OCI-LY1 (cell line): ENCODE results near the gene MRTFA.

Experiments
- H2AFZ ChIP-seq: fragments of 200-600 bp; sonication (generic), shearing (Covaris generic); 2 replicates; pipeline ENCODE4 v1.6.0; 2014; ENCODE audit warnings: antibody characterized with exemption, mild to moderate bottlenecking, low read length
- H3F3A ChIP-seq: fragments of 200-600 bp; sonication (generic), shearing (Covaris generic); 2 replicates; pipeline ENCODE4 v1.6.0; 2014; ENCODE audit warnings: mild to moderate bottlenecking, antibody characterized with exemption, low read length, moderate library complexity; ENCODE audit not compliant: insufficient read depth
- H3K27ac ChIP-seq: fragments of 200-600 bp; sonication (generic); 2 replicates; pipeline ENCODE4 v1.5.1; 2014; ENCODE audit warnings: low read length, mixed run types, mild to moderate bottlenecking, low read depth; ENCODE audit not compliant: poor library complexity, severe bottlenecking
- H3K27me3 ChIP-seq: fragments of 200-600 bp; sonication (generic); 2 replicates; pipeline ENCODE4 v1.6.0; 2014; ENCODE audit warnings: antibody characterized with exemption, mild to moderate bottlenecking, low read length, moderate library complexity; ENCODE audit not compliant: insufficient read depth
- H3K36me3 ChIP-seq: fragments of 200-600 bp; sonication (generic); 2 replicates; pipeline ENCODE4 v1.6.1; 2014; ENCODE audit warnings: mild to moderate bottlenecking, antibody characterized with exemption, low read length, moderate library complexity, mixed read lengths; ENCODE audit not compliant: insufficient read depth
- H3K4me1 ChIP-seq: fragments of 200-600 bp; sonication (generic); 2 replicates; pipeline ENCODE4 v1.5.1; 2014; ENCODE audit warnings: mild to moderate bottlenecking, low read length, moderate library complexity; ENCODE audit not compliant: insufficient read depth, severe bottlenecking
- H3K4me2 ChIP-seq: fragments of 200-600 bp; sonication (generic), shearing (Covaris generic); 2 replicates; pipeline ENCODE4 v1.6.1; 2014; ENCODE audit warnings: low read length
- H3K4me3 ChIP-seq: fragments of 200-600 bp; sonication (generic); 2 replicates; pipeline ENCODE4 v1.5.1; 2014; ENCODE audit warnings: low read length, low read depth, mild to moderate bottlenecking, mixed read lengths; ENCODE audit not compliant: poor library complexity, severe bottlenecking
- H3K79me2 ChIP-seq: fragments of 200-600 bp; shearing (Covaris generic); 2 replicates; pipeline ENCODE4 v1.6.1; 2016; ENCODE audit warnings: mixed run types, low read length, mixed read lengths; ENCODE audit not compliant: insufficient read depth
- H3K9ac ChIP-seq: fragments of 200-600 bp; sonication (generic), shearing (Covaris generic); 2 replicates; pipeline ENCODE4 v1.6.1; 2014; ENCODE audit warnings: mild to moderate bottlenecking, low read length, mixed read lengths
- H3K9me2 ChIP-seq: fragments of 200-600 bp; sonication (generic), shearing (Covaris generic); 2 replicates; pipeline ENCODE4 v1.6.1; 2014; ENCODE audit warnings: low read depth, mild to moderate bottlenecking, low read length, mixed read lengths
- H3K9me3 ChIP-seq: fragments of 200-600 bp; shearing (Covaris generic); 2 replicates; pipeline ENCODE4 v1.6.1; 2014; ENCODE audit warnings: low read length, mixed read lengths
- H4K20me1 ChIP-seq: fragments of 200-600 bp; sonication (generic), shearing (Covaris generic); 2 replicates; pipeline ENCODE4 v1.6.0; 2016; ENCODE audit warnings: mild to moderate bottlenecking, low read length; ENCODE audit not compliant: insufficient read depth
- EZH2 ChIP-seq: fragments of 200-600 bp; sonication (generic), shearing (Covaris generic); IDR thresholded peaks from 2 replicates; pipeline ENCODE4 v1.8.0; 2017; ENCODE audit warnings: borderline replicate concordance, mixed run types, mild to moderate bottlenecking, antibody characterized with exemption, low read length, moderate library complexity, mixed read lengths
- TF ChIP-seq, protein P1 (sequence below): fragments of 200-600 bp; sonication (generic), shearing (Covaris generic); IDR thresholded peaks from 2 replicates; pipeline ENCODE4 v1.5.1; 2017; ENCODE audit warnings: mild to moderate bottlenecking, antibody characterized with exemption, low read length, moderate library complexity, mixed read lengths

The MRTFA gene

DNA sequence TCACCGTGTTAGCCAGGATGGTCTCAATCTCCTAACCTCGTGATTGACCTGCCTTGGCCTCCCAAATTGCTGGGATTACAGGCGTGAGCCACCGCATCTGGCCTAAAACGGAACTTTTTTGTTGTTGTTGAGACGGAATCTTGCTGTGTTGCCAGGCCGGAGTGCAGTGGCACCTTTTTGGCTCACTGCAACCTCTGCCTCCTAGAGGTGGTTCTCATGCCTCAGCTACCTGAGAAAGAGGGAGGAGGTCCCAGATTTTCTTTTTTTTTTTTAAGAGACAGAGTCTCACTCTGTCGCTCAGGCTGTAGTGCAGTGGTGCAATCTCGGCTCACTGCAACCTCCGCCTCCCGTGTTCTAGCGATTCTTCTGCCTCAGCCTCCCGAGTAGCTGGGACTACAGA lies 34.9 kb upstream of the MRTFA start:
- H2AFZ ChIP-seq = no peak overlapping the region
- no peak overlapping the region for H3K27ac ChIP-seq
- no peaks in the 10 kb centered on the region for H3K27me3 ChIP-seq
- no peaks in the 10 kb centered on the region for H3F3A ChIP-seq
- no peaks in the 10 kb centered on the region for H4K20me1 ChIP-seq
- H3K36me3 ChIP-seq = no peaks in the 10 kb centered on the region; the same call in 1 of the 2 replicates
- H3K9me3 ChIP-seq = no peaks in the 10 kb centered on the region
- H3K4me3 ChIP-seq = no peak overlapping the region
- no peak overlapping the region for H3K9ac ChIP-seq
- H3K4me1 ChIP-seq = no peaks in the 10 kb centered on the region
- H3K4me2 ChIP-seq = no peak overlapping the region
- H3K9me2 ChIP-seq = no peaks in the 10 kb centered on the region
- H3K79me2 ChIP-seq = no peaks in the 10 kb centered on the region
- TF ChIP-seq, protein P1, sequence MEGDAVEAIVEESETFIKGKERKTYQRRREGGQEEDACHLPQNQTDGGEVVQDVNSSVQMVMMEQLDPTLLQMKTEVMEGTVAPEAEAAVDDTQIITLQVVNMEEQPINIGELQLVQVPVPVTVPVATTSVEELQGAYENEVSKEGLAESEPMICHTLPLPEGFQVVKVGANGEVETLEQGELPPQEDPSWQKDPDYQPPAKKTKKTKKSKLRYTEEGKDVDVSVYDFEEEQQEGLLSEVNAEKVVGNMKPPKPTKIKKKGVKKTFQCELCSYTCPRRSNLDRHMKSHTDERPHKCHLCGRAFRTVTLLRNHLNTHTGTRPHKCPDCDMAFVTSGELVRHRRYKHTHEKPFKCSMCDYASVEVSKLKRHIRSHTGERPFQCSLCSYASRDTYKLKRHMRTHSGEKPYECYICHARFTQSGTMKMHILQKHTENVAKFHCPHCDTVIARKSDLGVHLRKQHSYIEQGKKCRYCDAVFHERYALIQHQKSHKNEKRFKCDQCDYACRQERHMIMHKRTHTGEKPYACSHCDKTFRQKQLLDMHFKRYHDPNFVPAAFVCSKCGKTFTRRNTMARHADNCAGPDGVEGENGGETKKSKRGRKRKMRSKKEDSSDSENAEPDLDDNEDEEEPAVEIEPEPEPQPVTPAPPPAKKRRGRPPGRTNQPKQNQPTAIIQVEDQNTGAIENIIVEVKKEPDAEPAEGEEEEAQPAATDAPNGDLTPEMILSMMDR = no peak
- no peak for TF ChIP-seq EZH2

DNA sequence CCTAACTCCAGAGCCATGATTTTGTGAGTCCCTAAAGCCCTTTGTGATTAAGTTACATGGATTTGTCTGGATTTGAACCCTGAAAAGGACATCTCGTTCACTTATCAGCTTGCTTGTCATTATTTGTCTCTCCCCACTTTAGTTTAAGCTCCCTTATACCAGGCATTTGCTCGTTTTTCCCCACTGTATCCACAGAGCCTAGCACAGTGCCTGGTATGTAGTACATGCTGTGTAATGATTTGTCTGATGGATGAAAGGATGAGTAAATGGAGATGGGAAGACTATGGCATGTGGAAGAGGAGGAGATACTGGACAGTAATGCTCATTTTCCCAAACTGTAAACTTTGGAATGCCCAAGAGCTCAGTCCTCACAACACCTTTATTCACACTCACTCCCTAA lies 33.5 kb upstream of the MRTFA start:
- Histone ChIP-seq H3K9me3 (no peaks in the 10 kb centered on the region), H2AFZ (no peak overlapping the region), H3F3A (no peaks in the 10 kb centered on the region), H4K20me1 (no peaks in the 10 kb centered on the region), H3K4me2 (no peak overlapping the region), H3K27me3 (no peaks in the 10 kb centered on the region; the same call in 1 of the 2 replicates), H3K79me2 (no peaks in the 10 kb centered on the region), H3K9me2 (no peaks in the 10 kb centered on the region), H3K36me3 (no peaks in the 10 kb centered on the region; the same call in 1 of the 2 replicates), H3K27ac (no peak overlapping the region), H3K9ac (no peak overlapping the region), H3K4me3 (no peak overlapping the region), H3K4me1 (no peaks in the 10 kb centered on the region)
- TF ChIP-seq, protein P1 = no peak
- no peak for TF ChIP-seq EZH2

DNA sequence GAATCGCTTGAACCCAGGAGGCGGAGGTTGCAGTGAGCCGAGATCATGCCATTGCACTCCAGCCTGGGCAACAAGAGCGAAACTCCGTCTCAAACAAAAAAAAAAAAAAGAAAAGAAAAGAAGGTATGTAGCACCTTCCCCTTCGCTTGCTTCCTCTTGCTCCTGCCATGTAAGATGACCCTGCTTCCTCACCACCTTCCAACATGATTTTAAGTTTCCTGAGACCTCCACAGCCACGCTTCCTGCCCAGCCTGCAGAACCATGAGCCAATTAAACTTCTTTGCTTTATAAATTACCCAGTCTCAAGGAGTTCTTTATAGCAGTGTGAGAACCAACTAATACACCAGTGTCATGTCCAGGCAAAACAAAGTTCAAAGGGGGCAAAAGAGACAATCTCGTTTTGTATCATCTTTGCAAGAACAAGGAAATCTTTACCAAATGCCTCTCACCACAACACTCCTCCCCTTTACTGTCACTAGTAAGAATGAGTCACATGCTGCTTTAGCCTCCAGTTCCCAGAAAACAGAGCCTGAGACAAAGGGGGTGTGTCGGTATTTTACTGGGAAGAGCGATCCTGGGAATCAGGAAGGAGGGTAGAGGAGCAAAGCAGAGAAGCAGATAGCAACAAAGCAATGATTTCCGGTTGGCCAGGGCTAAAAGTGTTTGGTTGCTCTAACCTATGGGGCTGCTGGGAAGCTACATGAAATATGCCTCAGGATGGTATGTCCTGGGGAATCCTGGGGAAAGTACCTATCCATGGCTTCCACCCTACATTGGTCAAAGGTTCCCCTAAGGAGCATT lies 32.3 kb upstream of the MRTFA start:
- no peak overlapping the region for H3K4me3 ChIP-seq
- no peak overlapping the region for H3K4me2 ChIP-seq
- no peaks in the 10 kb centered on the region for H3K4me1 ChIP-seq
- H3K27me3 ChIP-seq = no peaks in the 10 kb centered on the region; the same call in 1 of the 2 replicates
- H3F3A ChIP-seq = no peaks in the 10 kb centered on the region; the same call in 1 of the 2 replicates
- H3K27ac ChIP-seq = no peak overlapping the region
- H3K9me2 ChIP-seq = no peaks in the 10 kb centered on the region
- H3K9me3 ChIP-seq = no peaks in the 10 kb centered on the region
- H4K20me1 ChIP-seq = no peaks in the 10 kb centered on the region
- no peaks in the 10 kb centered on the region for H3K79me2 ChIP-seq
- no peak overlapping the region for H3K9ac ChIP-seq
- no peak overlapping the region for H2AFZ ChIP-seq
- TF ChIP-seq EZH2 = no peak
- TF ChIP-seq, protein P1 = no peak
- no peaks in the 10 kb centered on the region; the same call in 1 of the 2 replicates for H3K36me3 ChIP-seq
